H9 (cell line): Measurements from ENCODE around the gene PRR14. TPM values are rescaled to one million over a fixed set of nuclear protein-coding genes. Genes with fewer than 3 reads are reported as not detected.

Source experiments
- DNase-seq: peaks from one replicate; pipeline ENCODE4 v3.0.0-alpha.2; 2017
- H2AFZ ChIP-seq: one replicate; pipeline ENCODE4 v1.6.1; 2013; ENCODE audit warnings: mild to moderate bottlenecking, low read length, control low read depth, moderate library complexity
- H2AK5ac ChIP-seq: 2 replicates; pipeline ENCODE4 v1.6.1; 2013; ENCODE audit warnings: low read length, control low read depth, mixed read lengths; ENCODE audit not compliant: insufficient read length
- H2BK120ac ChIP-seq: one replicate; pipeline ENCODE4 v1.6.1; 2013; ENCODE audit warnings: low read depth, mild to moderate bottlenecking, low read length, control low read depth, inconsistent platforms; ENCODE audit not compliant: poor library complexity, severe bottlenecking
- H2BK12ac ChIP-seq: 2 replicates; pipeline ENCODE4 v1.6.1; 2013; ENCODE audit warnings: low read length, control low read depth, mixed read lengths, low read depth; ENCODE audit not compliant: insufficient read length
- H2BK15ac ChIP-seq: 2 replicates; pipeline ENCODE4 v1.6.1; 2013; ENCODE audit warnings: low read depth, low read length, control low read depth
- H2BK20ac ChIP-seq: one replicate; pipeline ENCODE4 v1.6.1; 2013; ENCODE audit warnings: low read depth, mild to moderate bottlenecking, low read length, control low read depth, inconsistent platforms; ENCODE audit not compliant: poor library complexity, severe bottlenecking
- H2BK5ac ChIP-seq: 2 replicates; pipeline ENCODE4 v1.6.1; 2013; ENCODE audit warnings: low read length, control low read depth, mixed read lengths; ENCODE audit not compliant: insufficient read length
- H3K14ac ChIP-seq: 2 replicates; pipeline ENCODE4 v1.6.1; 2013; ENCODE audit warnings: low read length, control low read depth; ENCODE audit not compliant: insufficient read depth
- H3K18ac ChIP-seq: 2 replicates; pipeline ENCODE4 v1.6.1; 2013; ENCODE audit warnings: low read depth, mild to moderate bottlenecking, mixed read lengths, low read length, control low read depth; ENCODE audit not compliant: insufficient read length
- H3K23ac ChIP-seq: 2 replicates; pipeline ENCODE4 v1.6.1; 2013; ENCODE audit warnings: low read length, control low read depth, mixed read lengths, low read depth; ENCODE audit not compliant: insufficient read length
- H3K23me2 ChIP-seq: 2 replicates; pipeline ENCODE4 v1.6.1; 2013; ENCODE audit warnings: low read depth, mild to moderate bottlenecking, mixed read lengths, low read length, control low read depth; ENCODE audit not compliant: insufficient read length, poor library complexity, severe bottlenecking
- H3K27ac ChIP-seq: 2 replicates; pipeline ENCODE4 v1.5.1; 2013; ENCODE audit warnings: low read length, control low read depth, mixed read lengths, low read depth; ENCODE audit not compliant: insufficient read length
- H3K27me3 ChIP-seq: 2 replicates; pipeline ENCODE4 v1.6.1; 2013; ENCODE audit warnings: low read length, control low read depth, inconsistent platforms; ENCODE audit not compliant: insufficient read depth
- H3K4ac ChIP-seq: 2 replicates; pipeline ENCODE4 v1.6.1; 2013; ENCODE audit warnings: low read depth, mild to moderate bottlenecking, control low read depth, inconsistent platforms, low read length, moderate library complexity
- H3K4me1 ChIP-seq: 2 replicates; pipeline ENCODE4 v1.6.1; 2013; ENCODE audit warnings: low read length, control low read depth, inconsistent platforms; ENCODE audit not compliant: insufficient read depth
- H3K4me2 ChIP-seq: 2 replicates; pipeline ENCODE4 v1.6.1; 2013; ENCODE audit warnings: low read length, control low read depth, mixed read lengths; ENCODE audit not compliant: insufficient read length, insufficient read depth
- H3K56ac ChIP-seq: 2 replicates; pipeline ENCODE4 v1.6.1; 2013; ENCODE audit warnings: low read depth, mild to moderate bottlenecking, mixed read lengths, low read length, control low read depth; ENCODE audit not compliant: insufficient read length
- H3K79me1 ChIP-seq: 2 replicates; pipeline ENCODE4 v1.6.1; 2013; ENCODE audit warnings: low read depth, mild to moderate bottlenecking, moderate library complexity, low read length, control low read depth, inconsistent platforms; ENCODE audit not compliant: insufficient read depth, poor library complexity, severe bottlenecking
- H3K79me2 ChIP-seq: 2 replicates; pipeline ENCODE4 v1.6.1; 2013; ENCODE audit warnings: low read length, control low read depth, inconsistent platforms; ENCODE audit not compliant: insufficient read depth
- H3K9ac ChIP-seq: 2 replicates; pipeline ENCODE4 v1.6.1; 2013; ENCODE audit warnings: low read length, control low read depth, mixed read lengths; ENCODE audit not compliant: insufficient read length; ENCODE audit errors: extremely low read depth
- H3K9me3 ChIP-seq: one replicate; pipeline ENCODE4 v1.6.1; 2013; ENCODE audit warnings: low read depth, low read length, inconsistent platforms; ENCODE audit not compliant: control insufficient read depth
- H3T11ph ChIP-seq: one replicate; pipeline ENCODE4 v1.6.1; 2013; ENCODE audit warnings: mild to moderate bottlenecking, low read length, control low read depth, inconsistent platforms
- H4K20me1 ChIP-seq: one replicate; pipeline ENCODE4 v1.6.1; 2013; ENCODE audit not compliant: control insufficient read depth, insufficient read length, insufficient read depth
- H4K5ac ChIP-seq: 2 replicates; pipeline ENCODE4 v1.6.1; 2013; ENCODE audit warnings: low read depth, mild to moderate bottlenecking, mixed read lengths, low read length, control low read depth; ENCODE audit not compliant: insufficient read length
- H4K8ac ChIP-seq: replicated peaks from 2 replicates; pipeline ENCODE4 v1.6.1; 2013; ENCODE audit warnings: low read length, control low read depth, mixed read lengths, low read depth; ENCODE audit not compliant: insufficient read length
- H4K91ac ChIP-seq: 2 replicates; pipeline ENCODE4 v1.6.1; 2013; ENCODE audit warnings: low read depth, mild to moderate bottlenecking, moderate library complexity, mixed read lengths, low read length, control low read depth; ENCODE audit not compliant: insufficient read length
- H3K27ac Mint-ChIP-seq, 3 experiments: 2 replicates in 2 of 3; 3 replicates in 1 of 3; pipeline ENCODE4 v1.8.0; 2020 to 2021; ENCODE audit warnings: mixed read lengths in 3 of 3, mild to moderate bottlenecking in 1 of 3, moderate library complexity in 1 of 3
- H3K27me3 Mint-ChIP-seq: 2 replicates; pipeline ENCODE4 v1.8.0; 2021; ENCODE audit warnings: low read depth, mild to moderate bottlenecking, moderate library complexity, mixed read lengths
- H3K36me3 Mint-ChIP-seq, 3 experiments: 2 replicates in 2 of 3; 3 replicates in 1 of 3; pipeline ENCODE4 v1.8.0; 2020 to 2021; ENCODE audit warnings: low read depth in 3 of 3, mixed read lengths in 3 of 3; ENCODE audit not compliant: insufficient read depth in 1 of 3
- H3K4me1 Mint-ChIP-seq, 2 experiments: 2 replicates each; pipeline ENCODE4 v1.8.0; 2020; ENCODE audit warnings: mixed read lengths in 2 of 2
- H3K4me3 Mint-ChIP-seq, 2 experiments: 2 replicates in 1 of 2; 3 replicates in 1 of 2; pipeline ENCODE4 v1.8.0; 2020 to 2021; ENCODE audit warnings: mild to moderate bottlenecking in 2 of 2, mixed read lengths in 2 of 2, moderate library complexity in 1 of 2
- H3K9me3 Mint-ChIP-seq, 2 experiments: 2 replicates in 1 of 2; 3 replicates in 1 of 2; pipeline ENCODE4 v1.8.0; 2020; ENCODE audit warnings: mild to moderate bottlenecking in 2 of 2, mixed read lengths in 2 of 2, moderate library complexity in 1 of 2
- CTCF ChIP-seq: fragments of 200-600 bp; sonication (generic); conservative IDR thresholded peaks from 3 replicates; pipeline ENCODE4 v1.8.0; 2021; ENCODE audit warnings: antibody characterized with exemption, mild to moderate bottlenecking
- WGBS: extraction: QIAGEN DNeasy Blood & Tissue Kit; methylation state at CpG from one replicate; pipeline ENCODE4 v1.1.7; 2013; ENCODE audit warnings: missing lambda C conversion rate, low lambda C conversion rate, mixed read lengths; ENCODE audit not compliant: insufficient read length; ENCODE audit errors: extremely low coverage; 5-methylcytosine and 5-hydroxymethylcytosine counted together
- total RNA-seq: library from RNA; stranded (reverse); gene quantifications from 2 replicates; pipeline ENCODE4 v1.2.1, GENCODE V29; 2021

Gene PRR14
- total RNA-seq, 1 experiment from 2014 or later, result 11.6 TPM

GRCh38 chr16:30700491-30700890 is 49.7 kb downstream of the PRR14 start:
- no peak for DNase-seq
- no peak overlapping the region for H3K4ac ChIP-seq
- no CpG with 5 or more reads among the region's 9 CpGs for WGBS
- no peak overlapping the region for H3K56ac ChIP-seq
- H4K20me1 ChIP-seq, result peaks cover 2% of the 10 kb centered on the region
- no peak overlapping the region for H2BK20ac ChIP-seq
- Mint-ChIP-seq H3K36me3 (peaks cover 19 to 49% (median 42%) of the 10 kb centered on the region in 3 experiments), H3K9me3 (no peaks in the 10 kb centered on the region), H3K27ac (no peak overlapping the region), H3K27me3 (peaks cover 24% of the 10 kb centered on the region), H3K4me3 (no peak overlapping the region), H3K4me1 (peaks cover 14 to 19% of the 10 kb centered on the region in 2 experiments)
- TF ChIP-seq CTCF, result no peak
- H3K79me2 ChIP-seq, result peaks cover 9% of the 10 kb centered on the region; the same call in 1 of the 2 replicates
- no peak overlapping the region for H3K18ac ChIP-seq
- peaks cover 7% of the 10 kb centered on the region for H3K79me1 ChIP-seq
- H3K4me2 ChIP-seq, result no peak overlapping the region
- H3K9ac ChIP-seq, result no peak overlapping the region
- H4K91ac ChIP-seq, result no peak overlapping the region
- H3K23ac ChIP-seq, result no peak overlapping the region
- peaks cover 3% of the 10 kb centered on the region; the same call in 1 of the 2 replicates for H3K4me1 ChIP-seq
- H3T11ph ChIP-seq, result no peak overlapping the region
- no peak overlapping the region for H4K5ac ChIP-seq
- no peak overlapping the region for H3K14ac ChIP-seq
- H3K9me3 ChIP-seq, result no peaks in the 10 kb centered on the region
- H4K8ac ChIP-seq, result no peak overlapping the region
- H3K27ac ChIP-seq, result no peak overlapping the region
- H2BK15ac ChIP-seq, result no peak overlapping the region
- H2BK12ac ChIP-seq, result no peak overlapping the region
- no peak overlapping the region for H2AFZ ChIP-seq
- H3K23me2 ChIP-seq, result peaks cover 9% of the 10 kb centered on the region
- no peak overlapping the region for H2BK120ac ChIP-seq
- H2BK5ac ChIP-seq, result no peak overlapping the region
- H2AK5ac ChIP-seq, result no peak overlapping the region
- peaks cover 4% of the 10 kb centered on the region; the same call in 1 of the 2 replicates for H3K27me3 ChIP-seq
